GM12878 (cell line): Measurements from ENCODE around the gene TK2. TPM values are rescaled to one million over a fixed set of nuclear protein-coding genes. Genes with fewer than 3 reads are reported as not detected.

Source experiments
- ATAC-seq: fragments of 200-7000 bp; cut with Tn5 transposase; 3 replicates; pipeline ENCODE4 v1.9.1; 2020; ENCODE audit warnings: mild to moderate bottlenecking, moderate library complexity
- BruUV-seq: library from RNA; stranded (reverse); fragments of 400-500 nt; replicated peaks from 2 replicates; lab custom pipeline; 2021; lab: Mats Ljungman, UMichigan
- CTCF ChIA-PET: fragments of 300-600 bp; sonication (Branson Sonifier 250); formaldehyde crosslinking; extraction: SDS; loops from one replicate; lab custom pipeline; 2021; ENCODE audit warnings: inconsistent platforms; lab: Yijun Ruan, JAX
- POLR2A ChIA-PET: fragments of 350-600 bp; formaldehyde crosslinking; extraction: SDS; loops from one replicate; lab custom pipeline; 2021; ENCODE audit warnings: inconsistent platforms; lab: Charles Lee
- RAD21 ChIA-PET: fragments of 300-600 bp; sonication (Branson Sonifier 250); formaldehyde crosslinking; loops from one replicate; lab custom pipeline; 2023; ENCODE audit warnings: antibody characterized with exemption; ENCODE audit not compliant: unreplicated experiment; lab: Charles Lee
- SMC1A ChIA-PET: fragments of 300-600 bp; sonication (Branson Sonifier 250); formaldehyde crosslinking; loops from one replicate; lab custom pipeline; 2023; ENCODE audit not compliant: unreplicated experiment, uncharacterized antibody; lab: Charles Lee
- DNase-seq: peaks from one replicate; pipeline ENCODE4 v3.0.0-alpha.2; 2011; ENCODE audit warnings: low read depth, low spot score
- FAIRE-seq: peaks from 3 replicates; lab custom pipeline; 2011; peaks lifted over from hg19 to GRCh38; lab: Jason Lieb, UNC
- H2AFZ ChIP-seq: 2 replicates; pipeline ENCODE4 v1.6.0; 2011; ENCODE audit warnings: low read depth, low read length, control low read depth; ENCODE audit not compliant: control insufficient read depth
- H3K27ac ChIP-seq: 2 replicates; pipeline ENCODE4 v1.5.1; 2011; ENCODE audit warnings: control low read depth; ENCODE audit not compliant: control insufficient read depth, insufficient read depth
- H3K27me3 ChIP-seq, 2 experiments: replicated peaks in 1 of 2; 2 replicates each; pipeline versions ENCODE4 v1.6.0 to v1.6.1; 2011; ENCODE audit warnings: low read length in 1 of 2; ENCODE audit not compliant: control insufficient read depth in 2 of 2, insufficient read depth in 2 of 2
- H3K36me3 ChIP-seq, 2 experiments: 2 replicates each; pipeline ENCODE4 v1.5.1; 2011; ENCODE audit warnings: low read length in 1 of 2; ENCODE audit not compliant: control insufficient read depth in 2 of 2, insufficient read depth in 2 of 2
- H3K4me1 ChIP-seq: 2 replicates; pipeline ENCODE4 v1.6.1; 2011; ENCODE audit warnings: mild to moderate bottlenecking, low read length, moderate library complexity, mixed read lengths; ENCODE audit not compliant: control insufficient read depth, insufficient read depth
- H3K4me2 ChIP-seq: 2 replicates; pipeline ENCODE4 v1.6.0; 2011; ENCODE audit warnings: control low read depth; ENCODE audit not compliant: control insufficient read depth, insufficient read depth
- H3K4me3 ChIP-seq: fragments of 200-600 bp; sonication (generic); 2 replicates; pipeline ENCODE4 v1.5.1; 2016
- H3K79me2 ChIP-seq: 2 replicates; pipeline ENCODE4 v1.6.0; 2011; ENCODE audit warnings: low read length; ENCODE audit not compliant: control insufficient read depth, insufficient read depth
- H3K9ac ChIP-seq: 2 replicates; pipeline ENCODE4 v1.8.0; 2011; ENCODE audit warnings: low read length, control low read depth, mixed read lengths; ENCODE audit not compliant: control insufficient read depth, insufficient read depth
- H3K9me3 ChIP-seq: replicated peaks from 3 replicates; pipeline ENCODE4 v1.5.1; 2011; ENCODE audit warnings: mild to moderate bottlenecking, low read length; ENCODE audit not compliant: control insufficient read depth, insufficient read depth
- H4K20me1 ChIP-seq: 2 replicates; pipeline ENCODE4 v1.6.0; 2011; ENCODE audit not compliant: control insufficient read depth, insufficient read depth
- ATF2 ChIP-seq: IDR thresholded peaks from 2 replicates; pipeline ENCODE4 v1.6.1; 2012; ENCODE audit warnings: low read length, inconsistent platforms
- ATF7 ChIP-seq: fragments of 450-650 bp; IDR thresholded peaks from 2 replicates; pipeline ENCODE4 v1.6.1; 2016; ENCODE audit warnings: low read depth, mild to moderate bottlenecking
- CBX3 ChIP-seq: fragments of 200-600 bp; sonication (generic); IDR thresholded peaks from 2 replicates; pipeline ENCODE4 v1.6.1; 2016; ENCODE audit warnings: low read depth, borderline replicate concordance
- CEBPB ChIP-seq, 2 experiments: fragments of 150-350 bp in 1 of 2; IDR thresholded peaks; 2 replicates each; pipeline ENCODE4 v1.6.1; 2012 to 2014; ENCODE audit warnings: low read depth in 2 of 2, low read length in 2 of 2, borderline replicate concordance in 1 of 2, inconsistent platforms in 1 of 2
- CREM ChIP-seq: IDR thresholded peaks from 2 replicates; pipeline ENCODE4 v1.6.1; 2014; ENCODE audit warnings: antibody characterized with exemption, low read depth
- ETV6 ChIP-seq, 2 experiments: fragments of 450-650 bp in 1 of 2; IDR thresholded peaks in 1 of 2; conservative IDR thresholded peaks in 1 of 2; 2 replicates each; pipeline ENCODE4 v1.6.1; 2014; ENCODE audit warnings: antibody characterized with exemption in 1 of 2, borderline replicate concordance in 1 of 2, low read depth in 1 of 2, mild to moderate bottlenecking in 1 of 2, moderate library complexity in 1 of 2
- IRF3 ChIP-seq: fragments of 450-650 bp; IDR thresholded peaks from 2 replicates; pipeline ENCODE4 v1.6.1; 2014; ENCODE audit warnings: mild to moderate bottlenecking
- MYB ChIP-seq: fragments of 150-350 bp; IDR thresholded peaks from 2 replicates; pipeline ENCODE4 v1.6.1; 2014; ENCODE audit warnings: mild to moderate bottlenecking, low read depth, low read length, borderline replicate concordance
- NR2C1 ChIP-seq: fragments of 450-650 bp; IDR thresholded peaks from 2 replicates; pipeline ENCODE4 v1.6.1; 2017; ENCODE audit warnings: antibody characterized with exemption, mild to moderate bottlenecking, moderate library complexity
- NRF1 ChIP-seq: conservative IDR thresholded peaks from 2 replicates; pipeline ENCODE4 v1.6.1; 2011; ENCODE audit warnings: mild to moderate bottlenecking, low read depth, low read length, improper control_type of control experiment
- PAX8 ChIP-seq: fragments of 450-650 bp; IDR thresholded peaks from 2 replicates; pipeline ENCODE4 v1.6.1; 2017; ENCODE audit warnings: mild to moderate bottlenecking, moderate library complexity
- RB1 ChIP-seq: fragments of 450-650 bp; formaldehyde crosslinking; IDR thresholded peaks from 2 replicates; pipeline ENCODE4 v1.6.1; 2017; ENCODE audit warnings: mild to moderate bottlenecking, borderline replicate concordance
- SMAD5 ChIP-seq: IDR thresholded peaks from 2 replicates; pipeline ENCODE4 v1.6.1; 2016; ENCODE audit warnings: antibody characterized with exemption, low read depth
- STAT3 ChIP-seq: IDR thresholded peaks from 2 replicates; pipeline ENCODE4 v1.6.1; 2011; ENCODE audit warnings: low read depth, low read length, improper control_type of control experiment
- ZBED1 ChIP-seq: IDR thresholded peaks from 2 replicates; pipeline ENCODE4 v1.6.1; 2016; ENCODE audit warnings: borderline replicate concordance
- ZBTB40 ChIP-seq: fragments of 450-650 bp; IDR thresholded peaks from 2 replicates; pipeline ENCODE4 v1.6.1; 2016; ENCODE audit warnings: mild to moderate bottlenecking, moderate library complexity, borderline replicate concordance
- ZNF274 ChIP-seq: IDR thresholded peaks from one replicate; pipeline ENCODE4 v1.8.0; 2011; ENCODE audit not compliant: insufficient read length, insufficient read depth
- WGBS: methylation state at CpG from one replicate; pipeline ENCODE4 v1.1.6; 2016; ENCODE audit warnings: low lambda C conversion rate; ENCODE audit not compliant: insufficient replicate concordance, insufficient coverage; ENCODE audit errors: missing lambda C conversion rate; 5-methylcytosine and 5-hydroxymethylcytosine counted together
- in situ Hi-C: fragments of 300-500 bp; cut with MboI; formaldehyde crosslinking; loops from 9 replicates; pipeline ENCODE4 v1.14.3; 2018; ENCODE audit warnings: mixed read lengths
- intact Hi-C: fragments of 100-400 bp; cut with micrococcal nuclease; formaldehyde crosslinking; loops from one replicate; pipeline ENCODE4 v1.14.2; 2022; ENCODE audit not compliant: unreplicated experiment
- polyA plus RNA-seq, 11 experiments: library from polyadenylated mRNA; depleted of rRNA in 4 of 11; unstranded in 6 of 11; stranded (reverse) in 5 of 11; fragments of >200 nt; fragmentation: Nextera tagmentation in 4 of 11; fragmentation: Illumina TruSeq in 1 of 11; extraction: Ambion mirVana in 4 of 11; extraction: Trizol in 1 of 11; gene quantifications; 1 replicate in 1 of 11; 2 replicates in 10 of 11; pipeline versions ENCODE4 v1.2.1 to v1.2.3, GENCODE V29; 2011 to 2016; ENCODE audit warnings: inconsistent platforms in 2 of 11, missing spikeins in 2 of 11, low read depth in 1 of 11
- total RNA-seq, 4 experiments: library from RNA; depleted of rRNA in 3 of 4; stranded (reverse); fragments of >200 nt in 3 of 4; fragmentation: Illumina TruSeq in 1 of 4; extraction: Trizol in 1 of 4; gene quantifications; 2 replicates each; pipeline versions ENCODE4 v1.2.1 to v1.2.3, GENCODE V29; 2013 to 2021

Gene TK2
- total and polyA plus RNA-seq, 10 of the 15 experiments (the other 5 are each of a cell fraction or from before 2014, with no cell fraction given): 1.3 to 12.4 (median 3.0) TPM

- Histone ChIP-seq H3K4me1 (no peaks in the 10 kb centered on the region), H3K27me3 (no peaks in the 10 kb centered on the region; a peak in 2 of 4 replicates), H3K9me3 (no peaks in the 10 kb centered on the region; the same call in 2 of the 3 replicates), H3K79me2 (no peaks in the 10 kb centered on the region), H3K9ac (no peak overlapping the region), H3K4me2 (no peak overlapping the region), H3K4me3 (no peak overlapping the region), H4K20me1 (no peaks in the 10 kb centered on the region), H3K36me3 (no peaks in the 10 kb centered on the region), H3K27ac (no peak overlapping the region), H2AFZ (no peak overlapping the region)
- SMC1A ChIA-PET: no interaction called here
- in situ Hi-C loops (no loop called here), intact Hi-C loops (no loop called here)
- RAD21 ChIA-PET: no interaction called here
- POLR2A ChIA-PET: no interaction called here
- FAIRE-seq (no peak), DNase-seq (no peak), ATAC-seq (no peak)
- BruUV-seq: no TSS peak
- TF ChIP-seq RB1: no peak
- no peak for TF ChIP-seq NR2C1
- no peak for TF ChIP-seq IRF3
- TF ChIP-seq SMAD5: no peak
- TF ChIP-seq ETV6 (conservative IDR thresholded peaks at IDR 0.05 in 1 of 2, IDR thresholded peaks at IDR 0.05 in 1 of 2; ENCODE audit: borderline replicate concordance in 1 of 2, low read depth in 1 of 2): no peak
- no peak for TF ChIP-seq PAX8
- TF ChIP-seq STAT3: no peak
- TF ChIP-seq ATF2: no peak
- TF ChIP-seq ATF7: no peak
- no peak for TF ChIP-seq ZBED1
- no peak for TF ChIP-seq ZBTB40
- TF ChIP-seq CEBPB (IDR thresholded peaks at IDR 0.05; ENCODE audit: borderline replicate concordance in 1 of 2, low read depth in 2 of 2, low read length in 2 of 2): no peak
- TF ChIP-seq NRF1: no peak
- TF ChIP-seq MYB: no peak
- no peak for TF ChIP-seq ZNF274
- no peak for TF ChIP-seq CREM
- no peak for TF ChIP-seq CBX3
- CTCF ChIA-PET: no interaction called here
- 28% methylated on average over 14 of the region's 14 CpGs for WGBS
Measured at GRCh38 chr16:66493490-66494401, 56.2 kb downstream of the TK2 start.
